ENCODE measurements around the gene ADGRB3.

ADGRB3 gene

GRCh38 chr6:68634726-68635411 is at the start of gene ADGRB3:
Gene ADGRB3 (plus strand): TSS chr6:68635282. CDS start chr6:68638676, 3,394 bp downstream.
- no peak for TF ChIP-seq CTCF (IDR thresholded peaks at IDR 0.05; ENCODE audit: low read depth, low read length, missing control alignments)
- no peak for DNase-seq (ENCODE audit: low read depth)
- H3K4me3 ChIP-seq (ENCODE audit: low read depth, low read length), result peak within 1 kb of the TSS; percentile 41

- TF ChIP-seq CTCF (IDR thresholded peaks at IDR 0.05; ENCODE audit: low read depth, low read length, missing control alignments), result no peak
- no peak overlapping the region for H3K4me3 ChIP-seq (ENCODE audit: low read depth, low read length)
- DNase-seq (ENCODE audit: low read depth), result no peak
Measured at GRCh38 chr6:68593558-68593957, 41.5 kb upstream of the ADGRB3 start.

- no peak overlapping the region for H3K4me3 ChIP-seq (ENCODE audit: low read depth, low read length)
- TF ChIP-seq CTCF (IDR thresholded peaks at IDR 0.05; ENCODE audit: low read depth, low read length, missing control alignments), result no peak
- no peak for DNase-seq (ENCODE audit: low read depth)
Measured at GRCh38 chr6:68597642-68598041, 37.4 kb upstream of the ADGRB3 start.

GRCh38 chr6:68615938-68616337 is 19.1 kb upstream of the ADGRB3 start:
- no peak overlapping the region for H3K4me3 ChIP-seq (ENCODE audit: low read depth, low read length)
- no peak for DNase-seq (ENCODE audit: low read depth)
- no peak for TF ChIP-seq CTCF (IDR thresholded peaks at IDR 0.05; ENCODE audit: low read depth, low read length, missing control alignments)

- no peak overlapping the region for H3K4me3 ChIP-seq (ENCODE audit: low read depth, low read length)
- DNase-seq (ENCODE audit: low read depth), result no peak
- TF ChIP-seq CTCF (IDR thresholded peaks at IDR 0.05; ENCODE audit: low read depth, low read length, missing control alignments), result no peak
Measured at GRCh38 chr6:68625998-68626397, 9.1 kb upstream of the ADGRB3 start.

GRCh38 chr6:68628161-68628560 is 6.9 kb upstream of the ADGRB3 start:
- TF ChIP-seq CTCF (IDR thresholded peaks at IDR 0.05; ENCODE audit: low read depth, low read length, missing control alignments), result no peak
- H3K4me3 ChIP-seq (ENCODE audit: low read depth, low read length), result no peak overlapping the region
- no peak for DNase-seq (ENCODE audit: low read depth)

- no peak for TF ChIP-seq CTCF (IDR thresholded peaks at IDR 0.05; ENCODE audit: low read depth, low read length, missing control alignments)
- no peak overlapping the region for H3K4me3 ChIP-seq (ENCODE audit: low read depth, low read length)
- no peak for DNase-seq (ENCODE audit: low read depth)
Measured at GRCh38 chr6:68632734-68633133, 2.3 kb upstream of the ADGRB3 start.

Measured in GM12864 (cell line).